C4-2B (cell line): Measurements from ENCODE around the gene SUGP2.

Experiments used
- ZFX ChIP-seq: fragments of 450-650 bp; IDR thresholded peaks from 2 replicates; pipeline ENCODE4 v1.6.1; 2017
- TF ChIP-seq, protein P1 (sequence below): fragments of 450-650 bp; conservative IDR thresholded peaks from 2 replicates; pipeline ENCODE4 v1.5.1; 2017; ENCODE audit warnings: mild to moderate bottlenecking

DNA sequence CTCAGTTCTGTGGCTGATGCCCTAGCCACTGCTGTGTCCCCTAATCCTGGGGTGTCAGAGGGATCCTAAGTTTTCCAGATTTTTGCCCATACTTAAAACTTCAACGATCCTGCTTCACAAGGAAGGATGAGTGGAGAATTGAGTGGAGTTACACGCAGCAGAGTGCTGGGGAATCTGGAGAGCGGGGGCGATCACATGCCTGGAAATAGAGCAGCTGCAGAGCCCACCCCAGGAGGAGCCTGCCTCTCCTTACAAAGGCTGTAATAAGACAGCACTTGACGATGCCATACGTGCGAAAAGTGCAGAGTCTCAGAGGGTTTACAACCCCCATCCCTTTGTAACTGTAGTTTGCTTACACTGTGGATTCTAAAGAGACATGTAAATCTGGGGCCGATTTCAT is 40.6 kb downstream of the SUGP2 start:
- TF ChIP-seq, protein P1, sequence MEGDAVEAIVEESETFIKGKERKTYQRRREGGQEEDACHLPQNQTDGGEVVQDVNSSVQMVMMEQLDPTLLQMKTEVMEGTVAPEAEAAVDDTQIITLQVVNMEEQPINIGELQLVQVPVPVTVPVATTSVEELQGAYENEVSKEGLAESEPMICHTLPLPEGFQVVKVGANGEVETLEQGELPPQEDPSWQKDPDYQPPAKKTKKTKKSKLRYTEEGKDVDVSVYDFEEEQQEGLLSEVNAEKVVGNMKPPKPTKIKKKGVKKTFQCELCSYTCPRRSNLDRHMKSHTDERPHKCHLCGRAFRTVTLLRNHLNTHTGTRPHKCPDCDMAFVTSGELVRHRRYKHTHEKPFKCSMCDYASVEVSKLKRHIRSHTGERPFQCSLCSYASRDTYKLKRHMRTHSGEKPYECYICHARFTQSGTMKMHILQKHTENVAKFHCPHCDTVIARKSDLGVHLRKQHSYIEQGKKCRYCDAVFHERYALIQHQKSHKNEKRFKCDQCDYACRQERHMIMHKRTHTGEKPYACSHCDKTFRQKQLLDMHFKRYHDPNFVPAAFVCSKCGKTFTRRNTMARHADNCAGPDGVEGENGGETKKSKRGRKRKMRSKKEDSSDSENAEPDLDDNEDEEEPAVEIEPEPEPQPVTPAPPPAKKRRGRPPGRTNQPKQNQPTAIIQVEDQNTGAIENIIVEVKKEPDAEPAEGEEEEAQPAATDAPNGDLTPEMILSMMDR = no peak
- TF ChIP-seq ZFX = no peak
